SK-N-SH (cell line): ENCODE measurements around the gene CACNA1E.

Experiments
- CTCF ChIP-seq: fragments of 200-600 bp; sonication (generic); IDR thresholded peaks from 2 replicates; pipeline ENCODE4 v1.6.1; 2017; ENCODE audit warnings: antibody characterized with exemption, mild to moderate bottlenecking, moderate library complexity
- PBX3 ChIP-seq: IDR thresholded peaks from 2 replicates; pipeline ENCODE4; 2012
- POLR2AphosphoS5 ChIP-seq: IDR thresholded peaks from 2 replicates; pipeline ENCODE4 v1.6.1; 2012; ENCODE audit warnings: low read depth, low read length
- REST ChIP-seq: IDR thresholded peaks from 2 replicates; pipeline ENCODE4 v1.6.1; 2012; ENCODE audit warnings: mild to moderate bottlenecking, low read depth, low read length, moderate library complexity
- TAF1 ChIP-seq: IDR thresholded peaks from 2 replicates; pipeline ENCODE4 v1.6.1; 2012; ENCODE audit warnings: low read depth, mild to moderate bottlenecking, low read length, moderate library complexity, borderline replicate concordance

- TF ChIP-seq TAF1 (no peak), PBX3 (no peak), REST (no peak), POLR2AphosphoS5 (no peak), CTCF (no peak)
Observed at GRCh38 chr1:181645171-181645570, 161.9 kb downstream of the CACNA1E start.
